Upper lobe of right lung (tissue), 1 donor: ENCODE results near the gene PROSER3. TPM values are rescaled to one million over a fixed set of nuclear protein-coding genes. Genes with fewer than 3 reads are reported as not detected.

Experiments
- ATAC-seq: fragments of 200-7000 bp; cut with Tn5 transposase; one replicate; pipeline ENCODE4 v1.9.1; 2020; ENCODE audit warnings: mild to moderate bottlenecking, moderate library complexity
- DNase-seq: peaks from one replicate; pipeline ENCODE4 v3.0.0-alpha.2; 2020
- H3K27ac ChIP-seq: fragments of 200-600 bp; one replicate; pipeline ENCODE4 v1.8.0; 2022
- H3K27me3 ChIP-seq: fragments of 200-600 bp; one replicate; pipeline ENCODE4 v1.8.0; 2022; ENCODE audit warnings: mild to moderate bottlenecking
- H3K36me3 ChIP-seq: fragments of 200-600 bp; one replicate; pipeline ENCODE4 v1.8.0; 2022
- H3K4me1 ChIP-seq: fragments of 200-600 bp; one replicate; pipeline ENCODE4 v1.8.0; 2022
- H3K4me3 ChIP-seq: fragments of 200-600 bp; one replicate; pipeline ENCODE4 v1.8.0; 2022; ENCODE audit warnings: mild to moderate bottlenecking
- H3K9me3 ChIP-seq: fragments of 200-600 bp; one replicate; pipeline ENCODE4 v1.8.0; 2022
- CTCF ChIP-seq: fragments of 200-600 bp; IDR thresholded peaks from one replicate; pipeline ENCODE4 v1.8.0; 2022; ENCODE audit warnings: antibody characterized with exemption
- intact Hi-C: fragments of 100-400 bp; cut with DNase I; formaldehyde crosslinking; loops from one replicate; pipeline ENCODE4 v1.11.0; 2022
- total RNA-seq: library from RNA; stranded (reverse); fragmentation: NEBNext Ultra II Directional; extraction: Animal tissue kit (Norgen Biotek cat#: 25700); gene quantifications from one replicate; pipeline ENCODE4 v1.2.1, GENCODE V29; 2021
- donor health status: DM: no; HTN: yes; CAD: no; lungs with severe emphysema.

The PROSER3 gene
- total RNA-seq, 1 donor from 2014 or later: 18.2 TPM

- DNase-seq (peak; percentile 99), ATAC-seq (peak; percentile 91)
- H3K27ac ChIP-seq: peak within 1 kb of the TSS; percentile 81
- intact Hi-C loops: no loop called here
- no peak for TF ChIP-seq CTCF
- peaks cover 32% of the 10 kb centered on the region for H3K4me1 ChIP-seq
- no peaks in the 10 kb centered on the region for H3K9me3 ChIP-seq
- H3K4me3 ChIP-seq: peak within 1 kb of the TSS; percentile 99
- H3K27me3 ChIP-seq: no peaks in the 10 kb centered on the region
- H3K36me3 ChIP-seq: peaks cover 20% of the 10 kb centered on the region
Observed at GRCh38 chr19:35748106-35749020, 9.6 kb upstream of the PROSER3 start, which contains the start of gene LIN37. Gene LIN37 (plus strand): TSS chr19:35748576. CDS start chr19:35748725, 149 bp downstream.

DNA sequence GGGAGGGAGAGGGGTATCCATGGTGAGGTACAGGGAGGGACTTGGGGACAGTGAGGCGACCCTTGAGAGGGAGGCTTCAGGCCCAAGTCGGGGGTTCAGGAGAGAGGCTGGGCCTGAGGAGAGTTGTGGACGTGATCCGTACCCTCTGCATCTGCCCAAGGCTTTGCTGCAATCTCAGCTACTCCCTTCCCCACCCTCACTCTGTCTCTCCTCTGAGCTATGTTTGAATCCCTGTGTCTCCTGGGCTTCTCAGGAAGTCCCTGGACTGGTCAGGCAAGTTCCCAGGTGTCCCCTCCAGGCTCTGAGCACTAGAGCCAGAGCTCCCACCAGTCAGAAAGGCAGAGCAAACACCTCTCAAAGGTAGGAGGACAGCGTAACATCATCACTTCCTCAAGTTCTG lies 7.8 kb upstream of the PROSER3 start:
- Histone ChIP-seq H3K4me1 (peaks cover 25% of the 10 kb centered on the region), H3K27ac (no peak overlapping the region), H3K36me3 (peaks cover 30% of the 10 kb centered on the region), H3K9me3 (no peaks in the 10 kb centered on the region), H3K27me3 (no peaks in the 10 kb centered on the region), H3K4me3 (no peak overlapping the region)
- intact Hi-C loops: no loop called here
- no peak for ATAC-seq
- TF ChIP-seq CTCF: no peak
- no peak for DNase-seq

- Histone ChIP-seq H3K36me3 (peaks cover 30% of the 10 kb centered on the region), H3K27me3 (no peaks in the 10 kb centered on the region), H3K9me3 (no peaks in the 10 kb centered on the region), H3K27ac (no peak overlapping the region), H3K4me1 (peaks cover 19% of the 10 kb centered on the region), H3K4me3 (no peak overlapping the region)
- TF ChIP-seq CTCF: no peak
- intact Hi-C loops: no loop called here
- DNase-seq: no peak
- no peak for ATAC-seq
Observed at GRCh38 chr19:35751839-35752745, 5.9 kb upstream of the PROSER3 start.

- no peak for TF ChIP-seq CTCF
- peaks cover 30% of the 10 kb centered on the region for H3K36me3 ChIP-seq
- H3K27me3 ChIP-seq: no peaks in the 10 kb centered on the region
- H3K27ac ChIP-seq: no peak overlapping the region
- no peak for DNase-seq
- intact Hi-C loops: no loop called here
- H3K4me3 ChIP-seq: no peak overlapping the region
- peaks cover 20% of the 10 kb centered on the region for H3K4me1 ChIP-seq
- ATAC-seq: no peak
- H3K9me3 ChIP-seq: no peaks in the 10 kb centered on the region
Observed at GRCh38 chr19:35752746-35753350, 5.1 kb upstream of the PROSER3 start.

- no peak overlapping the region for H3K27ac ChIP-seq
- TF ChIP-seq CTCF: no peak
- no peak for DNase-seq
Observed at GRCh38 chr19:35753634-35754369, 4.2 kb upstream of the PROSER3 start.

More at GRCh38 chr19:35753634-35754369, 4.2 kb upstream of the PROSER3 start:
- intact Hi-C loops: no loop called here
- no peak overlapping the region for H3K4me3 ChIP-seq
- H3K4me1 ChIP-seq: peaks cover 22% of the 10 kb centered on the region
- no peaks in the 10 kb centered on the region for H3K9me3 ChIP-seq
- no peaks in the 10 kb centered on the region for H3K27me3 ChIP-seq
- H3K36me3 ChIP-seq: peaks cover 30% of the 10 kb centered on the region
- no peak for ATAC-seq
